SKM-1 treated with dmso at 0.1 percent for 144 hours (cell line): ENCODE data around the gene INPP5A.

ENCODE experiments used
- DNase-seq: peaks from one replicate; lab custom pipeline; 2025; ENCODE audit not compliant: unreplicated experiment; lab: John Stamatoyannopoulos, UW

Gene INPP5A

DNA sequence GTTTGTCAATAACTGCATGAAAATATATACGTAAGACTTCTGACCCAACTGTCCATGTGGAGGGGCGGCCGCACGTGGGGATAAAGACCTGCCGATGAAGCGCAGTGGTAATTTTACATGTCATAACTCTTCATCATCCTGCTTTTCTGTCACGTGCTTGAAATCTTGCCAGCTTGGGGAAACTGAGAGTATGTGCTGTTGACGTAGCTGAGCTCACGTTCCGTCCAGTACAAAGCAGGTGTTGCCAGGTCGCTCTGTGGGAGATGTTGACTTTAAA, 105.1 kb downstream of the INPP5A start:
- DNase-seq: no peak

DNA sequence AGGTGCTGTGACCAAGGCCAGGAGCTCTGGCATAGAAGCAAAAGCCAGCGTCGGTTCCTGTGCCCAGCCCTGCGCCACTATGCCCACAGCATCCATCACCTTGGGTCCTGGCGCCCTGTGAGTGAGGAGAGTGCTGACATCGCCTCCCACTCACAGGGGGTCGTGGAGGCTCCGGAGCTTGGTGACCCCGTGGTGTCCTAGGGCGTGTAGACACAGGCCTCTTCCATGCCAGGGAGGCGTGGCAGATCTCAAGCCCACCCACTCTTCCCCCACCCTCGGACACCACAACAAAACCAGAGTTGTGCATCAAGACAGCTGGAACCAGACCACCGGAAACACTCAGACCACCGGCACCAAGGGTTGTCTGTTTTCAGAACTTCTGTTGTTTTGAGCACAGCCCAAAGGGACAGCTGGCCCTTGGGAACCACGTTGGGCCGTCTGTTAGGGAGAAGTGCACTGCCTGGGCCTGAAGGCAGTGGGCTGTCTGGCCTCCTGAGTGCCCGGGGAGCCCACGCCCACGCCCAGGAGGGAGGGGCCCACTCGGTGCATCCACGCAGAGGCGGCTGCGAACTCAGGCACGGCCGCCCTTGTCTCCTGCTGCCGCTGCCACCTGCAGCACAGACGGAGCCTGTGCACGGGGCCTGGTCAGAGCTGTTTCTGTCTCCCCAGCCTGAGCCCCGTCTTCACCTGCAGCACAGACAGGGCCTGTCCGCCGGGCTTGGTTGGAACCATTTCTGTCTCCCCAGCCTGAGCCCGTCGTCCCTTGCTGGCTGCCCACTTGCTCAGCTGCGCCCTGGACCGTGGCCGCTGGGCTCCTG, 106.3 kb downstream of the INPP5A start:
- DNase-seq: no peak

DNA sequence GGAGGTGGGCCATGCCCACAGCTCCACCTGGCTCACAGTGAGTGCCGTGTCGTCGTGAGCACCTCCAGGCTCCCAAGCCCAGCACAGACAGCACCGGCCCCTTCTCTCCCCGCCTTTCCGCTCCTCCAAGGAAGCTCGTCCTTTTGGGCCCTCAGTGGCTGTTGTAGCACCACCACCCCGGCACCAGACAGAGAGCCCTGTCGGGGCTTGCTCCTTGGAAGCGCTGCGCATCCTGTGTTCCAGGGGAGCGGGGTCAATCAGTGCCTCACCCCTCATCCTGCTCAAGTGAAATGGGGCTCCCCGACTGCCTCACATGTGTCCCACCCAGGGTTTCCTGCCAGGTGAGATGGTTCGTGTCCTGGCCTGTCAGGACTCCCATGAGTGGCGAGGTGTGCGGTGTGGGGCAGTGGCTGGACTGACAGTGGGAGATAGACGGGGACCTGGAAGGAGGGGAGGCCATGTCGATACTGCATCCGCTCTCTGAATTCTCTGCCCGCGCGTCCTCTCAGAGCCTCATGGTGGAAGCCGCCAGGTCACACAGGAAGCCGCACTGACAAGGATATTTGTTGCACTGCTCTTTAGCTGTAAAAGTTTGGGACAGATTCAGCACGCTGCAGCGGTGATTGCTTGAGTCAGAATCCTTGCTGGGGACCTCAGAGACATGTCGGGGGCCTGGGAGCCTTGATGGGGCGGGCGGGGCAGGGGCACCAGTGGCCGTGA, 107.1 kb downstream of the INPP5A start:
- DNase-seq: no peak

DNA sequence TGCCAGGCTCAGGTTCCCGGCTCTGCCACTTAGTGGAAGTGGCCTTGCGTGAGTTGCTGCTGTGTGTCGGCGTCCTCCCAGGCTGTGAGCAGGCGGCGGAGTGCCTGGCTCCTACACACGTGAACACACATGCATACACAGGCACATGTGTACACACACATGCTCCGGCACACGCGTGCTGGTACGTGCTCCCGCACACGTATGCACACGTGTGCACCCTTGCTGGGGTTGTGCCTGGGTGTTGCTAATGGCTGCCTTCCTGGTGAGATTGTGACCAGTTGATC, 107.6 kb downstream of the INPP5A start:
- no peak for DNase-seq

DNA sequence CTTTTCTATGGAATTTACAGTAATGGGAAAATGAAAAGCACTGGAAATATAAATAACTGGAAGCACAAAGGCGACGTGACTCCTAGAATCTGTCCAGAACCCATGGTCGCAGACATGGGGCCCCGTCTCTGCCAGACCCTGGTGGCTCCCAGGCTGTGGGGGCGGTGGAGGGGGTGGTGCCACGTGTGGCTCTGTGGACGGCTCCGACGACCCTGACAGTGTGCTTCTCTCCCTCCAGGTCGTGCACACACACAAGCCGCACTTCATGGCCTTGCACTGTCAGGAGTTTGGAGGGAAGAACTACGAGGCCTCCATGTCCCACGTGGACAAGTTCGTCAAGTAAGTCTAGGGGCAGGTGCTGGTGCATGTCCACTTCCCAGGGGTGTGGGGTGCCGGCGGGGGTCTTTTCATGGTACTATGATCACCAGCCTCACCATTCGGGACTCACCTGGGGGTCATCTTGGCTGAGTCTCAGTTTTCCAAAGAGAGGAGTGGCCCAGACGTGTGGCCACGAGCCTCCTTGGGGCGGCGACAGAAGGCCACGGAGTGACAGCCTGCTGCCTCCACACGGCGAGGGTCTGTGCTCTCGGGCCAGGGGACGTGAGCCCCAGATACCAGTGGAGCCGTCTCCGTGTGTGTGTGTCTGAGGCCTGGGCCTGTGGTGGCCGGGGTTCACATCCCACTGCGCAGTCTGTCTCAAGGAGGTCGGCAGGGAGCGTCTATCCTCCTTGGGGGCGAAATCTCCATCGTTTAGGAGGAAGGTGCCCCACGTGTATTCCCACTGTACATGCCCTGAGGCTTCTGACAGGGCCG, 108.2 kb downstream of the INPP5A start:
- no peak for DNase-seq

DNA sequence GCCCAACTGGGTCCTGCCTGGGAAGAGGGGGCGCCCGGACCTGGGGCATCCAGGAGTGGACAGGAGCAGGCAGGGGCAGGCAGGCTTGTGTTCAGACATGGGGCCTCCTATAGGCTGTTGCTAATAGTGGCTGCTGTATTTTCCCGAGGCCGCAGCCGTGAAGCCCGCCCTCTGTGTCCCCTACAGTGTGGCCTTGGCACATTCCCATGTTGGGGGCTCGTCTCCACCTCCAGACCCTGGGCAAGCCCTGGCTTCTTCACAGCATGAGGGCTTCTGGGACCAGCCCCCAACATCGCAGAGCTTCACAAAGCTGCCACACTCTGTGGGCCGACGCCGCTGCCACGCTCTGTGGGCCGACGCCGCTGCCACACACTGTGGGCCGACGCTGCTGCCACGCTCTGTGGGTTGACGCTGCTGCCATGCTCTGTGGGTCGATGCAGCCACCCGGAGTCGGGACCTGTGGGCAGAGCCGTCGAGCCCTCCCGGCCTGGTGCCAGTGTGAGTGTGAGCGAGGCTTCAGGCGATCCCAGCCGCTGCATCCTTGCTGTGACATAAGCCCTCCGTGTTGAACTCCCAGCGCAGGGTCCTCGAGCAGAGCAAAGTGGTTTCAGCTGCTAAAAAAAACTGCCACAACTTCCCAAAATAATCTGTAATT, 109.0 kb downstream of the INPP5A start:
- DNase-seq: no peak

DNA sequence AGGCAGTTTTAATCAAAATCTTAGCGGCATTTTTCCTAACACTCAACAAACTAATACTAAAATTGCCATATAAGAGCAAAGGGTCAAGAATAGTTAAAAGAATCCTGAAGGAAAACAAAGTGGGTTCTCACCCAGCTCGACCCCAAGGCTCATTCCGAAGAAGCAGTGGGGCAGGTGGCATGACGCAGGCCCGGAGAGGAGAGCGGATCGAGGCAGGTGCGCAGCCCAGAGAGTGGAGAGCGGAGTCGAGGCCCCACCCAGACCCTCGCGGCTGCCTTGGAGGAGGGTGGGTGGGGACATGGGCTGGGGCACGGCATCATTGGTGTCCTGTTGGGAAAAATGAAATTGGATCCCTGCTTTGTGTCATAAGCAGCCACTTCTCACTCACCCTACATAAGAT, 109.8 kb downstream of the INPP5A start:
- DNase-seq: no peak

DNA sequence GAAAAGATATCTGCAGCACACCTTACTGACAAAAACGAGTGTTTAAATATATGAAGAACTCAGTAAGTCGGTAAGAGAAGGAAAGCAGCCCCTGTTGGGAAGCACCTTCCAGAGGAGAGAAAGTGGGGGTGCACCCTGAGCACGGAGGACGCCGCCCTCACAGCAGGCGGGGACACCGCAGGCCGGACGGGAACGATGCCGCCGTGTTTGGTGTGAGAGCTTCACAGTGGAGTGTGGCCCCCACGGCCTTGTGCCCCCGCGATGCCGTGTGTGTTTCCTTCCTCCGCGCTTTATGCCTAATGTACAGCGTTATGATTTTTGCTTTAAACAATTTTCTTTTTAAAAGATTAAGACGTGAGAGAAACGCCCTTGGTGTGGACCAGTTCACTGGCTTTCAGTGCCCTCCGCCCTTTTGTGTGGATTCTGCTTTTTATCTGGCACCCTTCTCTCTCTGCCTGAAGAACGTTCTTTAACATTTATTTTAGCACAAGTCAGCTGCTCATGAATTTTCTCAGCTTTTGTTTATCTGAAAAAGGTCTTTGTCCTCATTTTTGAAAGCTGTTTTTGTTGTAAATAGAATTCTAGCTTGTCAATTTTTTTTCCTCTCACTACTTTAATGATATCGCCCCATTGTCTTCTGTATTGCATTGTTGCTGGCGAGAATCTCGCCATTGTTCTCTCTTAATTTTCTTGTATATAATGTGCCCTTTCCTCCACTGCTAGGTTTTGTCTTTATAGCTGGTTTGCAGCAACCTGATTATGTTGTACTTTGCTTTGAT, 110.7 kb downstream of the INPP5A start:
- no peak for DNase-seq

DNA sequence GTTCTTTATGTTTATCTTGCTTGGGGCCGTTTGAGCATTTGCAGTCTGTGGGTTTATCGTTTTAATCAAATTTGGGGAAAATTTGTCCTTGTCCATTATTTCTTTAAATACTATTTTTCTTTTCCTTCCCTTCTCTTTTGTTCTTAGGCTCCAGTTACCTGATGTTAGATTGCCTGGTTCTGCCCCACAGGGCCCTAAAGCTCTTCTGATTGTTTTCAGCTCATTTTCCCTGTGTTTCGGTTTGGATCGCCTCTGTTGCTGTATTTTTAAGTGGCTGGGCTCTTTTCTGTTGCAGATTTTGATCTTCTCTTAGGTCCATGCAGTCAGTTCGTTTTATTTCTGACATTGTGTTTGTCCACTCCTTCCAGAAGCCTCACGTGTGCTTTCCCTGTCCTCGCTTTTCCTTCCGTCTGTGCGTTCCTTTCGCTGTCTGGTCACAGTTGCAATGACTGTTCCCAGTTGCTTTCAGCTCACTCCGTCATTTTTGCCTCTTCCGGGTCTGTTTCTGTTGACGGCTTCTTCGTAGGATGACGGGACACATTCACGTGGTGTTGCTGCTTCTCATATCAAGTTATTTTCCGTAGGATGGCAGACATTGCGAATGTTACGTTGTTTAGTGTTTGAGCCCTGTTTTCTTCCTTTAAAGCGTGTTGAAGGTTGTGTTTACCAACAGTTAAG, 111.4 kb downstream of the INPP5A start:
- DNase-seq: no peak

DNA sequence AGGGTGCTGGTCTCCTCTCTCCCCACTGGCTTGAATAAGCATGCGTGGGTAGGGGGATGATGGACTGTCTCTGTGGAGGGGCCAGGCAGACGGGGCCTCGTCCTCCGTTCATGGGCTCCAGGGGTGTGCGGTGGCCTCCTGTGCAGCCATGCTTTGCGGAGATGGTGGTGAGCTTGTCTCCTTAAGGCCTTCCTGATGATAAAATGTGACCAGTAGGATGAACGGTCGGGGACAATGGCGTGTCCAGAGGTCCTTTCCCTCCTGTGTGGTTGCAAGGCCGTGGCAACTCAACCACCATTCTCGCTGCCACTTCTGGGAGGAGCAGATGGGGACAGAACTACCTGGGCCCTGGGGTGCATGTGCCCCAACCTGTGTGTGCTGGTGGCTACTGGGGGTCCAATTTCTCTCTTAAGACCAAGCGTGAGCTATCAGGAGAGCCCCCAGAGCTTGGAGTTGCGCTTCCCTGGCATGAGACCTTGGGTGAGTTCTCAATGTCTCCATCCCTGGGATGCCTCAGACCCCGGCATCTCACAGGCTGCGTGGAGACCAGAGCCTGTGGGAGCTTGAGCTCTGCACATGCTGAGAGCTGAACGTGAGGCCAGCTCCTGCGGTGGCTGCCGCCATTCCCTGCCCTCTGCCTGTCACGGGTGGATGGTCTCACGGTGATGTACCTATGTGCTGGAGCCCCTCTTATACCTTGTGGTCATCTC, 112.2 kb downstream of the INPP5A start:
- DNase-seq: no peak

DNA sequence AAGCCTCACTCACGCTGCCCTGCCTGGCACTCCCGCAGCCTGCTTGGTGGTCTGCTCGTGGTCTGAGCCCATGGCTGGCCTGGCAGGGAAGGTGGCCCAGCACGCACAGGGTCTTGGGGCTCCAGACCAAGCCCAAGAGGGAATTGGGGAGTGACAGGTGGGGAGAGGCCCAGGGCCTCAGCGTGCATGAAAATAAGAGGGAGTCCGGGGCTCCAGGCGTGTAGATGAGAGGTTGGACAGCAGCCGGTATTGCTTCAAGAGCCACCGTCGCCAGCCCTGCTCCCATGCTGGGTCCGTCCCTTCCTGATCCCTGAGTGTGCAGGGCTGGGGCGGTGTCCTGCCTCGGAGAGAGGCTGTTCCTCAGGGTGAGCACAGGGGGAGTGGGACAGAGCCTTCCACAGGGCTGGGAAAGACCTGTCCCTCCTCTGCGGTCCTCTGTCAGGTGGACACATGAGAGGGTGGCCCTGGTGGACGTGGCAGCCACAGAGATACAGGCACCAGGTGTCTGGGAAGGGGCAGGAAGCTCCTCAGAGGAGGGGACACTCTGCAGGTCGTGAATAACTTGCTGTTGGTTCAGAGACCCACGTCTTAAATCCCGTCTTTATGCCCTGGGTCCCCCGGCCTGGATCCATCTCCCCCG, 113.1 kb downstream of the INPP5A start:
- DNase-seq: no peak

DNA sequence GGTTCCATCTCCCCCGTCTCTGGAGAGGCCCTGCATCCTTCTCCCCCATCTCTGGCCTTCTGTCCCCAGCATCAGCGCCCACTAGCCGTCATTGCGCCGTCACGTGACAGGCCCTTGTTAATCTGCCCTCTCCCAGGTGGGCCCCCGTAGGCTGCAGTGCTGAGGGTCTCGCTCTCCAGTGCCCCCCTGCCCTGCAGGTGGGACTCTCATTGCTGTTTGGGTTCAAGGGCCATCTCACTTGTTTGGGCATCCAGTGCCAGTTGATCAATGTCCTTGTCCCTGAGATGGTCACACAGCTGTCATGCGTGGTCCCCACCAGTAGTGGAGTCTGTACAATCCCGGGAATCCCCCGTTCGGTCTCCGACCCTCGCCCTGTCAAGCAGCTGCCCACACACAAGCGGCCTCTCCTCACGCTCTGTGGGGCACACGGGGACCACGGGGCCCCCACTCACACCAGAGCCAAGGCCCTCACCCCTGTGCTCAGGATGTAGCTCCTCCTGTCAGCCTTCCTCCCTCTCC, 114.0 kb downstream of the INPP5A start:
- DNase-seq: no peak

DNA sequence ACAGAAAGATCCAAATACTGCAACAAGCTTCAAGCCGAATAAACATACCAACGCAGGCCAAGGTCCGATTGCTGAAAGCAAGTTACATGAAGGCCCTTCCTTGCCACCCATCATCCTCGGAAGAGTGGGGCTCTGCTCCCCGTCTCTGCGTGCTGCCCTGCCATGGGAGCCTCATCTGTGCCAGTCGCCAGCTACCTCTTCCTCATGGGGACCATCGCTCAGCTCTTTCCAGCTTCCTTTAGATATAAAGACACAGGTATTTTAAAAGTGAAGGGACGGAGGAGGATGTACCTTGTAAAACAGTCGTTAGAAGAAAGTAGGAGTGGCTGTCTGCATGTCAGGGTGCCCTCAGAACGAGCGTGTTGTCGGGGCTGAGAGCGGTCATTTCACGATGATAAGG, 114.9 kb downstream of the INPP5A start:
- DNase-seq: no peak

DNA sequence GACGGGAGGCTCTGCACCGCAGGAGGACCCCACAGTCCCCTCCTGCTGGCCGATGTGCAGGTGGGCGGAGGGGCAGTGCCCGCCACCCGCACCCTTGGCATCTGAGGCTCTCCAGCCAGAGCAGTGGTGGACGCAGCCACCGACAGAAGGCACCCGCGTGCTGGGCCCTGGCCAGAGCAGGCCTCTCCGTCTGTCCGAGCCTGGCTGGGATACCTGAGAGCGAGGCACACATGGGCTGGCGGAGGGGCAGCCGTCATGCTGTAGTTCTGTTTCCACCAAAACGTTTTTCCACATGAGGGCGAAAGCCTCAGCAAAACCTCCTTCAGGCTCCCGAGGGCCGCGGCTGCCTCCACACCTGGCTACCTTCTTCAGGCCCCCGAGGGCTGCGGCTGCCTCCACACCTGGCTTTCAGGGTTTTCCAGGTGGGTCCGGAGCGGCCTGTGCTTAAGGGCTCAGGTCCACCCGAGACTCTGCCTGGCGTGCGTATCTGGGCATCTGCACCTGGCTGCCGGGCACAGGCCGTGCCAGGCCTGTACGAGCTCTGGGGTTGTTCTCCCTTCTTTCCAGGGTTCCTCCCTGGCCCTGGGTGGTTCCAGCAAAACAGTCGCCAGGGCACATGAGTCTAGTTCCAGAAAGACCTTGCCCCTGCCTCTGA, 115.5 kb downstream of the INPP5A start:
- no peak for DNase-seq

DNA sequence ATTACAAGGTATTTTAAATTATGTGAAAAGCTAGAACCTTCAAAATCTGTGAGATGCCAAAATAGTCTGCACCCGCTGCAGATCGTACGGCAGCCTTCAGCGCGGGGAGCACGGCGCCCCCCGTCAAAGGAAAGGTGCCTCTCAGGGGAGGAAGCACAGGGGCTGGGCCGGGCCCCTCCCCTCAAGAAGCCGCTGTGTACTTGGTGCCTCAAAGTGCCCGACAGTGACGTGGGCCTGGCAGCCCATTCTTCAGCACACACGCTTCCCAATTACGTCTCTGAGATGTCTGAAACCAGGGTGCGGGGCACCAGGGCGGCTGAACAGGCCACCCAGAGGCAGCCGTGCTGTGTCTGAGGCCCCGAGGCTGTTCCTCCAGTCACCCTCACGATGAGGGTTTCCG, 116.1 kb downstream of the INPP5A start:
- DNase-seq: no peak

DNA sequence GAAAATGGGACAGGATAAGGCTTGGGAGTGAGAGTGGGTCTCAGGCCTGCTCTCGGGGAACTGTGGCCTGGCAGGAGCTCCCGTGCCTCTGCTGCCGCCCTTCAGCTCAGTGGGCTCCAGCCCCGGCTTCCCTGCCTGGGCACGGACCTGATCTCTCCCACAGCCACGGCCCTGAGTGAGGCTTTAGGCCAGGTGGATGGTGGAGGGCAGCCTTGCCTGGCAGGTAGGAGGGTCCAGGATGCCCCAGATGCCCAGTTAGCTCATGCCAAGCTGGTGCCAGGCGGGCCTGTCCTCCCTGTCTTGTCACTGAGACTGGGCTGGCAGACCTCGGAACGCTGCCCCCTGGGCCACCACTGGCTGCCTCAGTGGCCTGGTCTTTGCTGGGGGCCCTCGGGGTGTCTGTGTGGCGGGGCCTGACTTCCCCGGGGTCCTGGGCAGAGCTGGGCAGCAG, 116.6 kb downstream of the INPP5A start:
- DNase-seq: no peak

DNA sequence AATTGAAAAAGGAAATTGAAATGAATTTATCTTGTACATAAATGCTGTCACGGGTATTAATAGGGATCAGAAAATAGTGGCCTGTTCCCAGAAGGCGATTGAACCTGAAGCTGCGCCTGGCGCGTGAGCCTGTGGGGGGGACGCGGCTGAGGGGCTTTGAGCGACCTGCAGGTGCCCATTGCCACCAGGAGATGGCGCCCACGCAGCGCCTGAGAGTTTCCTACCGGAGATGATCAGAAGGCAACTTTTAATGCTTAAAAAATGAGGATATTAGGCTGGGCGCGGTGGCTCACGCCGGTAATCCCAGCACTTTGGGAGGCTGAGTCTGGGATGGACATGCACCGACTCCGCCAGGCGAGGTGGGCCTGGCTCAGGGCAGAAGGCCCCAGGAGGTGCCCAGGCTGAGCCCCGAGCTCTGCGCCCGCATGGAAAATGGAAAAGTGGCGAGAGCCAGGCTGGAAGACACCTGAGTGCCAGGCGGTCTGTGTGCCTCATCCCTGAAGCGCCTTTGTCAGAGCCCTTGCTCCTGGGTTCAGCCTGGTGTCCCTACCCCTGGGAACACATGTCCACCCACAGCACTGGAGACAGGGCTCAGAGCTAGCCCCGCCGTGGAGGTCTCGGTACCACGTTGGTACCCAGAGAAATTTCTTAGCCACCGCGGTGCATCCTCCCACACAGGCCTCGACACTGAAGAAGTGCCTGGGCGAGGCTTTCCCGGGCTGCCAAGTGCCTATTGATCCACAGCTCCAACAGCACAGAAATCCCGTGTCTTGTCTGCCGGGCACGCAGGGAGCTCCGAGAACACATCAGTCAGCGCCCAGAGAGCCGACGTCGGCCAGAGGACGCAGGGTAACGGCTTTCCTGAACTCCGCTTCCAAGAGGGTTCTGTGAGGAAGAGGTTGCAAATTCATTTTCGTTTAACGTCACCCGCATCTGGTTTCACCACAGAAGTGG, 117.4 kb downstream of the INPP5A start:
- DNase-seq: peak; percentile 28
